GM12864 (cell line): Measurements from ENCODE around the gene ERAP2.

ENCODE experiments used
- DNase-seq: peaks from one replicate; pipeline ENCODE4 v3.0.0-alpha.2; 2011; ENCODE audit warnings: low read depth
- H3K4me3 ChIP-seq: 2 replicates; pipeline ENCODE4 v1.5.1; 2011; ENCODE audit warnings: mild to moderate bottlenecking, low read depth, low read length, control low read depth
- CTCF ChIP-seq: IDR thresholded peaks from 2 replicates; pipeline ENCODE4 v1.5.1; 2011; ENCODE audit warnings: low read depth, mild to moderate bottlenecking, moderate library complexity, low read length, control low read depth, inconsistent platforms; ENCODE audit errors: missing control alignments

ERAP2 gene

GRCh38 chr5:96935559-96936430 lies 59.5 kb downstream of the ERAP2 start, which contains the start of gene LNPEP:
TSS of gene LNPEP (plus strand) at chr5:96936080. CDS start at chr5:96936156, 76 bp downstream.
- DNase-seq: peak; percentile 90
- TF ChIP-seq CTCF: no peak
- H3K4me3 ChIP-seq: peak within 1 kb of the TSS; percentile 71

- H3K4me3 ChIP-seq: peak overlapping the region; percentile 71
- no peak for TF ChIP-seq CTCF
- DNase-seq: peak; percentile 49
These were observed 60.4 kb downstream of the ERAP2 start for GRCh38 chr5:96936431-96937320.

- no peak for DNase-seq
- no peak for TF ChIP-seq CTCF
- H3K4me3 ChIP-seq: no peak overlapping the region
These were observed 64.3 kb downstream of the ERAP2 start for GRCh38 chr5:96940586-96940985.

GRCh38 chr5:96941140-96941539 lies 64.8 kb downstream of the ERAP2 start:
- no peak for DNase-seq
- H3K4me3 ChIP-seq: no peak overlapping the region
- no peak for TF ChIP-seq CTCF

GRCh38 chr5:96942078-96942477 lies 65.8 kb downstream of the ERAP2 start:
- TF ChIP-seq CTCF: no peak
- no peak for DNase-seq
- H3K4me3 ChIP-seq: no peak overlapping the region

GRCh38 chr5:96942911-96943310 lies 66.6 kb downstream of the ERAP2 start:
- no peak for TF ChIP-seq CTCF
- no peak for DNase-seq
- H3K4me3 ChIP-seq: no peak overlapping the region
